Neural progenitor cell (in vitro differentiated cells): ENCODE data around the gene CBX6. TPM values are rescaled to one million over a fixed set of nuclear protein-coding genes. Genes with fewer than 3 reads are reported as not detected.

Experiments used
- DNase-seq: peaks from one replicate; pipeline ENCODE4 v3.0.0-alpha.2; 2016; ENCODE audit warnings: low spot score
- H2AFZ ChIP-seq: fragments of 200-600 bp; sonication (generic); replicated peaks from 2 replicates; pipeline ENCODE4 v1.6.1; 2016; ENCODE audit warnings: antibody characterized with exemption
- H3F3A ChIP-seq: fragments of 200-600 bp; sonication (generic); 2 replicates; pipeline ENCODE4 v1.6.1; 2016; ENCODE audit warnings: antibody characterized with exemption, low read depth
- H3K27ac ChIP-seq: fragments of 200-600 bp; sonication (generic); 2 replicates; pipeline ENCODE4 v1.5.1; 2016; ENCODE audit warnings: mild to moderate bottlenecking
- H3K27me3 ChIP-seq: fragments of 200-600 bp; sonication (generic); 2 replicates; pipeline ENCODE4 v1.6.1; 2016; ENCODE audit warnings: mild to moderate bottlenecking, moderate library complexity
- H3K36me3 ChIP-seq: fragments of 200-600 bp; sonication (generic); 2 replicates; pipeline ENCODE4 v1.5.1; 2016
- H3K4me1 ChIP-seq: fragments of 200-600 bp; sonication (generic); 2 replicates; pipeline ENCODE4 v1.6.1; 2016; ENCODE audit warnings: mixed run types
- H3K4me2 ChIP-seq: fragments of 200-600 bp; sonication (generic); 2 replicates; pipeline ENCODE4 v1.6.1; 2016
- H3K4me3 ChIP-seq: fragments of 200-600 bp; sonication (generic); 2 replicates; pipeline ENCODE4 v1.5.1; 2016
- H3K79me2 ChIP-seq: fragments of 200-600 bp; sonication (generic); 2 replicates; pipeline ENCODE4 v1.6.1; 2016; ENCODE audit warnings: low read depth
- H3K9ac ChIP-seq: fragments of 200-600 bp; sonication (generic); 2 replicates; pipeline ENCODE4 v1.6.1; 2016
- H3K9me3 ChIP-seq: fragments of 200-600 bp; sonication (generic); 2 replicates; pipeline ENCODE4 v1.5.1; 2016; ENCODE audit warnings: low read depth
- H4K20me1 ChIP-seq: fragments of 200-600 bp; sonication (generic); 2 replicates; pipeline ENCODE4 v1.6.1; 2016; ENCODE audit warnings: low read depth
- H3K27ac Mint-ChIP-seq: 3 replicates; pipeline ENCODE4 v1.8.0; 2021; ENCODE audit warnings: mixed read lengths
- H3K27me3 Mint-ChIP-seq: 2 replicates; pipeline ENCODE4 v1.8.0; 2022; ENCODE audit warnings: low read depth, mild to moderate bottlenecking, inconsistent platforms, moderate library complexity, mixed read lengths; ENCODE audit not compliant: insufficient read depth
- H3K36me3 Mint-ChIP-seq: 3 replicates; pipeline ENCODE4 v1.8.0; 2021; ENCODE audit warnings: mixed read lengths
- H3K4me1 Mint-ChIP-seq: 3 replicates; pipeline ENCODE4 v1.8.0; 2021; ENCODE audit warnings: mixed read lengths
- H3K4me3 Mint-ChIP-seq: 3 replicates; pipeline ENCODE4 v1.8.0; 2021; ENCODE audit warnings: mild to moderate bottlenecking, moderate library complexity, mixed read lengths
- H3K9me3 Mint-ChIP-seq: 3 replicates; pipeline ENCODE4 v1.8.0; 2020; ENCODE audit warnings: mixed read lengths
- EZH2 ChIP-seq: fragments of 200-600 bp; sonication (generic); IDR thresholded peaks from 2 replicates; pipeline ENCODE4 v1.6.1; 2017; ENCODE audit warnings: antibody characterized with exemption, mild to moderate bottlenecking, moderate library complexity
- EZH2phosphoT487 ChIP-seq: fragments of 200-600 bp; sonication (generic); IDR thresholded peaks from 2 replicates; pipeline ENCODE4 v1.6.1; 2017; ENCODE audit warnings: antibody characterized with exemption
- total RNA-seq: library from RNA; depleted of rRNA; stranded (reverse); fragments of >200 nt; gene quantifications from 2 replicates; pipeline ENCODE4 v1.2.3, GENCODE V29; 2015; ENCODE audit warnings: low replicate concordance
- TF ChIP-seq, protein P1 (sequence below): fragments of 200-600 bp; sonication (generic); IDR thresholded peaks from 2 replicates; pipeline ENCODE4 v1.5.1; 2017; ENCODE audit warnings: antibody characterized with exemption, mild to moderate bottlenecking

CBX6 gene
- total RNA-seq, 1 donor from 2014 or later, result 14.0 TPM

- Mint-ChIP-seq H3K4me1 (peaks cover 36% of the 10 kb centered on the region), H3K4me3 (peak overlapping the region; percentile 50), H3K27ac (peak overlapping the region; percentile 26), H3K27me3 (peaks cover 31% of the 10 kb centered on the region), H3K9me3 (no peaks in the 10 kb centered on the region), H3K36me3 (no peaks in the 10 kb centered on the region)
- Histone ChIP-seq H3K36me3 (no peaks in the 10 kb centered on the region), H3K27ac (peak overlapping the region; percentile 15), H3K9me3 (no peaks in the 10 kb centered on the region), H3K27me3 (peaks cover 32% of the 10 kb centered on the region), H3K9ac (no peak overlapping the region), H3F3A (peaks cover 24% of the 10 kb centered on the region), H2AFZ (no peak overlapping the region), H3K79me2 (no peaks in the 10 kb centered on the region), H3K4me3 (peak overlapping the region; percentile 15), H3K4me2 (peak overlapping the region; percentile 68), H4K20me1 (peaks cover under 1% of the 10 kb centered on the region), H3K4me1 (peaks cover 19% of the 10 kb centered on the region)
- peak; percentile 80 for DNase-seq
- no peak for TF ChIP-seq EZH2phosphoT487
- TF ChIP-seq, protein P1, sequence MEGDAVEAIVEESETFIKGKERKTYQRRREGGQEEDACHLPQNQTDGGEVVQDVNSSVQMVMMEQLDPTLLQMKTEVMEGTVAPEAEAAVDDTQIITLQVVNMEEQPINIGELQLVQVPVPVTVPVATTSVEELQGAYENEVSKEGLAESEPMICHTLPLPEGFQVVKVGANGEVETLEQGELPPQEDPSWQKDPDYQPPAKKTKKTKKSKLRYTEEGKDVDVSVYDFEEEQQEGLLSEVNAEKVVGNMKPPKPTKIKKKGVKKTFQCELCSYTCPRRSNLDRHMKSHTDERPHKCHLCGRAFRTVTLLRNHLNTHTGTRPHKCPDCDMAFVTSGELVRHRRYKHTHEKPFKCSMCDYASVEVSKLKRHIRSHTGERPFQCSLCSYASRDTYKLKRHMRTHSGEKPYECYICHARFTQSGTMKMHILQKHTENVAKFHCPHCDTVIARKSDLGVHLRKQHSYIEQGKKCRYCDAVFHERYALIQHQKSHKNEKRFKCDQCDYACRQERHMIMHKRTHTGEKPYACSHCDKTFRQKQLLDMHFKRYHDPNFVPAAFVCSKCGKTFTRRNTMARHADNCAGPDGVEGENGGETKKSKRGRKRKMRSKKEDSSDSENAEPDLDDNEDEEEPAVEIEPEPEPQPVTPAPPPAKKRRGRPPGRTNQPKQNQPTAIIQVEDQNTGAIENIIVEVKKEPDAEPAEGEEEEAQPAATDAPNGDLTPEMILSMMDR, result peak; percentile 25
- TF ChIP-seq EZH2, result no peak
These were observed 18.8 kb downstream of the CBX6 start for GRCh38 chr22:38853196-38853651.

GRCh38 chr22:38852522-38852921 lies 19.5 kb downstream of the CBX6 start:
- H3K4me1 ChIP-seq, result peaks cover 15% of the 10 kb centered on the region
- H3K4me2 ChIP-seq, result peak overlapping the region; percentile 68
- H3K9ac ChIP-seq, result no peak overlapping the region
- H3K36me3 ChIP-seq, result no peaks in the 10 kb centered on the region
- peaks cover 27% of the 10 kb centered on the region for H3K27me3 Mint-ChIP-seq
- TF ChIP-seq, protein P1, result no peak
- TF ChIP-seq EZH2 (no peak), EZH2phosphoT487 (peak; percentile 17)
- no peaks in the 10 kb centered on the region for H3K36me3 Mint-ChIP-seq
- peaks cover 22% of the 10 kb centered on the region for H3F3A ChIP-seq
- H2AFZ ChIP-seq, result no peak overlapping the region
- peaks cover 34% of the 10 kb centered on the region for H3K4me1 Mint-ChIP-seq
- no peaks in the 10 kb centered on the region for H3K9me3 ChIP-seq
- H3K9me3 Mint-ChIP-seq, result no peaks in the 10 kb centered on the region
- no peak overlapping the region for H3K27ac Mint-ChIP-seq
- peak overlapping the region; percentile 15 for H3K4me3 ChIP-seq
- DNase-seq, result no peak
- H3K27me3 ChIP-seq, result peaks cover 39% of the 10 kb centered on the region
- no peaks in the 10 kb centered on the region for H3K79me2 ChIP-seq
- peak overlapping the region; percentile 9 for H3K4me3 Mint-ChIP-seq
- peak overlapping the region; percentile 15 for H3K27ac ChIP-seq
- no peaks in the 10 kb centered on the region for H4K20me1 ChIP-seq

- H3K4me2 ChIP-seq, result no peak overlapping the region
- no peaks in the 10 kb centered on the region for H3K36me3 ChIP-seq
- H3K4me1 ChIP-seq, result peaks cover 15% of the 10 kb centered on the region
- H3K4me3 ChIP-seq, result no peak overlapping the region
- Mint-ChIP-seq H3K27ac (no peak overlapping the region), H3K9me3 (no peaks in the 10 kb centered on the region), H3K4me1 (peaks cover 34% of the 10 kb centered on the region), H3K4me3 (peak overlapping the region; percentile 63), H3K27me3 (peaks cover 35% of the 10 kb centered on the region), H3K36me3 (no peaks in the 10 kb centered on the region)
- H3K9ac ChIP-seq, result no peak overlapping the region
- H3K27ac ChIP-seq, result no peak overlapping the region
- no peaks in the 10 kb centered on the region for H4K20me1 ChIP-seq
- no peak overlapping the region for H2AFZ ChIP-seq
- H3K27me3 ChIP-seq, result peaks cover 52% of the 10 kb centered on the region
- H3F3A ChIP-seq, result peaks cover 22% of the 10 kb centered on the region
- H3K9me3 ChIP-seq, result no peaks in the 10 kb centered on the region
- TF ChIP-seq, protein P1, result no peak
- no peak for TF ChIP-seq EZH2
- no peak for TF ChIP-seq EZH2phosphoT487
- DNase-seq, result no peak
- H3K79me2 ChIP-seq, result no peaks in the 10 kb centered on the region
These were observed 20.8 kb downstream of the CBX6 start for GRCh38 chr22:38850941-38851849.
